ENCODE data around the gene BMP8B. TPM values are rescaled to one million over a fixed set of nuclear protein-coding genes. Genes with fewer than 3 reads are reported as not detected.
"Not testable (repeated sequence)": the region's sequence is repeated elsewhere in the genome, so short reads cannot be mapped to it uniquely, and the experiment has no call there.

The BMP8B gene
- total RNA-seq, 1 donor from 2014 or later: 0.33 TPM

- H3K9me3 ChIP-seq (replicated peaks): no peaks in the 10 kb centered on the region
- no peak for DNase-seq
- TF ChIP-seq CTCF (IDR thresholded peaks at IDR 0.05; ENCODE audit: borderline replicate concordance): no peak
- H3K36me3 ChIP-seq: no peaks in the 10 kb centered on the region
- peaks cover 46% of the 10 kb centered on the region for H3K27me3 ChIP-seq (ENCODE audit: low read depth)
- intact Hi-C loops (cut with micrococcal nuclease): no loop called here
- no peak overlapping the region for H3K27ac ChIP-seq (replicated peaks)
- no peak overlapping the region for H3K4me3 ChIP-seq
- H3K4me1 ChIP-seq: no peaks in the 10 kb centered on the region
Observed at GRCh38 chr1:39827201-39827600, 38.5 kb upstream of the BMP8B start.

GRCh38 chr1:39826583-39826982 lies 37.9 kb upstream of the BMP8B start:
- intact Hi-C loops (cut with micrococcal nuclease): no loop called here
- H3K4me3 ChIP-seq: no peak overlapping the region
- no peak overlapping the region for H3K27ac ChIP-seq (replicated peaks)
- no peak for DNase-seq
- no peaks in the 10 kb centered on the region for H3K9me3 ChIP-seq (replicated peaks)
- peaks cover 50% of the 10 kb centered on the region for H3K27me3 ChIP-seq (ENCODE audit: low read depth)
- TF ChIP-seq CTCF (IDR thresholded peaks at IDR 0.05; ENCODE audit: borderline replicate concordance): no peak
- H3K4me1 ChIP-seq: no peaks in the 10 kb centered on the region
- H3K36me3 ChIP-seq: no peaks in the 10 kb centered on the region

GRCh38 chr1:39825432-39825941 lies 36.8 kb upstream of the BMP8B start:
- H3K27ac ChIP-seq (replicated peaks): no peak overlapping the region
- no peaks in the 10 kb centered on the region for H3K36me3 ChIP-seq
- TF ChIP-seq CTCF (IDR thresholded peaks at IDR 0.05; ENCODE audit: borderline replicate concordance): no peak
- H3K27me3 ChIP-seq (ENCODE audit: low read depth): peaks cover 59% of the 10 kb centered on the region
- no peaks in the 10 kb centered on the region for H3K9me3 ChIP-seq (replicated peaks)
- H3K4me3 ChIP-seq: no peak overlapping the region
- no peak for DNase-seq
- H3K4me1 ChIP-seq: no peaks in the 10 kb centered on the region
- intact Hi-C loops (cut with micrococcal nuclease): no loop called here

- intact Hi-C loops (cut with micrococcal nuclease): loop anchor here (5.0 kb wide), 1 partner anchor 209 kb away; no protein-coding TSS in a partner anchor
- DNase-seq; H3K4me3 ChIP-seq; H3K36me3 ChIP-seq; H3K4me1 ChIP-seq; H3K9me3 ChIP-seq (replicated peaks); H3K27ac ChIP-seq (replicated peaks): not testable (repeated sequence)
- peaks cover 67% of the 10 kb centered on the region for H3K27me3 ChIP-seq (ENCODE audit: low read depth)
Observed at GRCh38 chr1:39823450-39823849, 34.8 kb upstream of the BMP8B start.

- Histone ChIP-seq H3K27ac (replicated peaks) (no peak overlapping the region), H3K9me3 (replicated peaks) (no peaks in the 10 kb centered on the region), H3K36me3 (no peaks in the 10 kb centered on the region), H3K4me1 (no peaks in the 10 kb centered on the region), H3K4me3 (no peak overlapping the region), H3K27me3 (ENCODE audit: low read depth) (peaks cover 79% of the 10 kb centered on the region)
- DNase-seq: no peak
- intact Hi-C loops (cut with micrococcal nuclease): loop anchor here (5.0 kb wide), 1 partner anchor 210 kb away; no protein-coding TSS in a partner anchor
- TF ChIP-seq CTCF (IDR thresholded peaks at IDR 0.05; ENCODE audit: borderline replicate concordance): no peak
Observed at GRCh38 chr1:39822146-39822545, 33.5 kb upstream of the BMP8B start.

GRCh38 chr1:39819091-39819812 lies 30.6 kb upstream of the BMP8B start:
- intact Hi-C loops (cut with micrococcal nuclease): loop anchor here (5.0 kb wide), 1 partner anchor 153 kb away; no protein-coding TSS in a partner anchor
- H3K27ac ChIP-seq (replicated peaks): no peak overlapping the region
- H3K9me3 ChIP-seq (replicated peaks): no peaks in the 10 kb centered on the region
- no peak for TF ChIP-seq CTCF (IDR thresholded peaks at IDR 0.05; ENCODE audit: borderline replicate concordance)
- H3K36me3 ChIP-seq: no peaks in the 10 kb centered on the region
- no peak for DNase-seq
- peaks cover 77% of the 10 kb centered on the region for H3K27me3 ChIP-seq (ENCODE audit: low read depth)
- no peaks in the 10 kb centered on the region for H3K4me1 ChIP-seq
- H3K4me3 ChIP-seq: no peak overlapping the region

All from left ventricle myocardium inferior (tissue), 1 donor.